Measurements from ENCODE around the gene PEAK1. TPM values are rescaled to one million over a fixed set of nuclear protein-coding genes. Genes with fewer than 3 reads are reported as not detected.
"Not testable (repeated sequence)": the region's sequence is repeated elsewhere in the genome, so short reads cannot be mapped to it uniquely, and the experiment has no call there.

The PEAK1 gene
- total RNA-seq, 2 experiments from 2014 or later, result 20.8 to 23.6 TPM

- H3K27me3 Mint-ChIP-seq, result no peaks in the 10 kb centered on the region
- POLR2A ChIA-PET, result no interaction called here
Measured at GRCh38 chr15:77287385-77287784, 132.5 kb downstream of the PEAK1 start.

GRCh38 chr15:77285057-77285997, 134.6 kb downstream of the PEAK1 start:
- CTCF ChIA-PET, result interaction anchor here (1.2 kb wide), 1 partner anchor 258 kb away, joined by 3 read pairs; no protein-coding TSS in a partner anchor
- DNase-seq, result no peak

More at GRCh38 chr15:77287385-77287784, 132.5 kb downstream of the PEAK1 start:
- H3K4me1 Mint-ChIP-seq, result no peaks in the 10 kb centered on the region
- H3K27ac Mint-ChIP-seq, result no peak overlapping the region
- H3K36me3 Mint-ChIP-seq (ENCODE audit: low read depth), result no peaks in the 10 kb centered on the region
- H3K4me3 Mint-ChIP-seq, result no peak overlapping the region
- H3K9me3 Mint-ChIP-seq, result no peaks in the 10 kb centered on the region
- no peak for DNase-seq
- CTCF ChIA-PET, result no interaction called here

DNA sequence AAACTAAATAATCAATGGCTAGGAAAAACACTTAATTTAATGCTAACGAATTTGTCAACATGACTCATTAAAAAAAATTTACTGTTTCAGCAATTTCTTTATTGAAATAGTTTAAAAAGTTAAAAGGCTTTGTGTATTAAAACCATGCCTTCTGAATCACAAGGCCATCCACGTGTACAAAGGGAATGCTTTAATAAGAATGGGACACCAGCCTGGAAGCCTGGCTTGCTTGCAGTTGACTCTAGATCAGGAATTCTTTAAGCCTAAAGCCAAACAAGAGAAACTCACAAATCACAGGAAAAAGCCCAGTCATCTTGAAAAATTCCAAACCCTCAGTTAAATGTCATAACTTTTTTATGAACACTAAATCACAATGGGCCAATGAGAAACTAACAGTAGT, 137.6 kb downstream of the PEAK1 start:
- ChIA-PET CTCF (interaction anchor here (1.5 kb wide), 1 partner anchor 261 kb away, joined by 6 read pairs; no protein-coding TSS in a partner anchor), POLR2A (no interaction called here)
- no peaks in the 10 kb centered on the region for H3K9me3 Mint-ChIP-seq
- no peaks in the 10 kb centered on the region for H3K4me1 Mint-ChIP-seq
- DNase-seq, result no peak
- H3K27me3 Mint-ChIP-seq, result no peaks in the 10 kb centered on the region
- H3K27ac Mint-ChIP-seq, result no peak overlapping the region
- no peaks in the 10 kb centered on the region for H3K36me3 Mint-ChIP-seq (ENCODE audit: low read depth)
- no peak overlapping the region for H3K4me3 Mint-ChIP-seq

More at GRCh38 chr15:77285057-77285997, 134.6 kb downstream of the PEAK1 start:
- POLR2A ChIA-PET, result interaction anchor here (1.2 kb wide), 1 partner anchor 14 kb away, joined by 3 read pairs; no protein-coding TSS in a partner anchor
- Mint-ChIP-seq H3K4me3 (no peak overlapping the region), H3K4me1 (no peaks in the 10 kb centered on the region), H3K9me3 (no peaks in the 10 kb centered on the region), H3K36me3 (ENCODE audit: low read depth) (no peaks in the 10 kb centered on the region), H3K27ac (no peak overlapping the region), H3K27me3 (no peaks in the 10 kb centered on the region)

DNA sequence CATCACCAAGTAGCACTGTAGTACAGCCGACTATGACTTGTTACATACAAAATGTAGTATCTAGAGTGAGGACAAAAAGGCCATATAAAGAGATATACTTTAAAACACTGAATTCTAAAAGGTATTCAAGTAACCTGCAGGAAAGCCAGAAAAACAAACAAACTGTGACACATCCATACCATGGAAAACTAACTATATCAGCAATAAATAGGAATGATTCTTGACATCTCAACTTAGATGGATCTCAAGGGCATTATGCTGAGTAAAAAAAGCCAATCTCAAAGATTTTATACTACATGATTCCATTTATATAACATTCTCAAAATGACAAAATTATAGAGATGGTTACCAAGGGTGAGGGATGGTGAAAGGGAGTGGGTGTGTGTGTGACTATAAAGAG, 143.0 kb downstream of the PEAK1 start:
- H3K27me3 Mint-ChIP-seq, result no peaks in the 10 kb centered on the region
- ChIA-PET CTCF (no interaction called here), POLR2A (no interaction called here)
- no peak for DNase-seq
- H3K4me3 Mint-ChIP-seq, result no peak overlapping the region
- no peak overlapping the region for H3K27ac Mint-ChIP-seq
- H3K9me3 Mint-ChIP-seq, result peaks cover 2% of the 10 kb centered on the region
- peaks cover 12% of the 10 kb centered on the region for H3K4me1 Mint-ChIP-seq
- H3K36me3 Mint-ChIP-seq (ENCODE audit: low read depth), result peaks cover 10% of the 10 kb centered on the region

GRCh38 chr15:77276096-77276495, 143.8 kb downstream of the PEAK1 start:
- ChIA-PET POLR2A (no interaction called here), CTCF (no interaction called here)
- Mint-ChIP-seq H3K9me3 (peaks cover 2% of the 10 kb centered on the region), H3K36me3 (ENCODE audit: low read depth) (peaks cover 10% of the 10 kb centered on the region), H3K4me3 (no peak overlapping the region), H3K27me3 (no peaks in the 10 kb centered on the region), H3K27ac (no peak overlapping the region), H3K4me1 (peaks cover 12% of the 10 kb centered on the region)
- no peak for DNase-seq

DNA sequence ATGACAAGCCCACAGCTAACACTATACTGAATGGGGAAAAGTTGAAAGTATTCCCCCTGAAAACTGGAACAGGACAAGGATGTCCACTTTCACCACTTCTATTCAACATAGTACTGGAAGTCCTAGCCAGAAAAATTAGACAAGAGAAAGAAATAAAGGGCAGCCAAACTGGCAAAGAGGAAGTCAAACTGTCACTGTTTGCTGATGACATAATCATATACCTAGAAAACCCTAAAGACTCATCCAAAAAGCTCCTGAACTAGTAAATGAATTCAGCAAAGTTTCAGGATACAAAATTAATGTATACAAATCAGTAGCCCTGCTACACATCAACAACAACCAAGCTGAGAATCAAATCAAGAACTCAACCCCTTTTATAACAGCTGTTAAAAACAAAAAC, 146.8 kb downstream of the PEAK1 start:
- DNase-seq, CTCF ChIA-PET: not testable (repeated sequence)

DNA sequence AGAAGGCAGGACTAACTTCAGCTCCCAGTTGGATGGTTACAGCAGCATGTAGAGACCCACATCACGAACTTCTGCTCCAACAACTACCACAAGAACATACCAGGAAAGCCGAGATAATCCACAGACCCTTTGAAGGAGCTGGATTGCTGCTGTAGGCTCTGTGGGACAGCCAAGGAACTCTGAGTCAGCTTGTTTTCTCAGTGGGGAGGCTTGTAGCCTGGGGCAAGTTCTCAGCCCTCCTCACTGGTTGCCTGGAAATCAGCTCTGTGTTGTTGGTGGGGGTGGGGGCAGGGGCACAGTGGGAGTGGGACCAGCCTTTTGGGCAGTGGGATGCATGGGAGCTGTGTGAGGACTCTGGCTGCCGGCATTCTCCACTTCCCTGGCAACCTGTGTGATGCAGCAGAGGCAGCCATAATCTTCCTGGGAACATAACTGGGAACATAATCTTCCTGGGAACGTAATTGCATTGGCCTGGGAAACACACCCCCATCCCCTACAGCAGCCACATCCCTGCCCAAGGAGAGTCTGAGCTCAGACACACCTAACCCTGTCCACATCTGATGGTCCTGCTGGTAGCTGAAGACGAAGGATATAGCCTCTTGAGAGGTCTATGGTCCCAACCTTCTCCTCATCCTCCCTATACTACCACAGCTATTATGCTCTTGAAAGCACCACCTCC, 153.1 kb downstream of the PEAK1 start:
- Mint-ChIP-seq H3K9me3 (no peaks in the 10 kb centered on the region), H3K27me3 (no peaks in the 10 kb centered on the region), H3K36me3 (ENCODE audit: low read depth) (peaks cover 3% of the 10 kb centered on the region), H3K27ac (no peak overlapping the region), H3K4me1 (no peaks in the 10 kb centered on the region), H3K4me3 (no peak overlapping the region)
- no peak for DNase-seq
- CTCF ChIA-PET, result no interaction called here
- POLR2A ChIA-PET, result no interaction called here

More for the DNA sequence above, 146.8 kb downstream of the PEAK1 start:
- H3K4me3 Mint-ChIP-seq, H3K27ac Mint-ChIP-seq, H3K27me3 Mint-ChIP-seq, POLR2A ChIA-PET, H3K9me3 Mint-ChIP-seq: not testable (repeated sequence)
- H3K36me3 Mint-ChIP-seq (ENCODE audit: low read depth), result peaks cover 13% of the 10 kb centered on the region
- peaks cover 12% of the 10 kb centered on the region for H3K4me1 Mint-ChIP-seq

GRCh38 chr15:77255385-77255784, 164.5 kb downstream of the PEAK1 start:
- Mint-ChIP-seq H3K4me1 (no peaks in the 10 kb centered on the region), H3K9me3 (no peaks in the 10 kb centered on the region), H3K36me3 (ENCODE audit: low read depth) (no peaks in the 10 kb centered on the region), H3K4me3 (no peak overlapping the region), H3K27me3 (no peaks in the 10 kb centered on the region), H3K27ac (no peak overlapping the region)
- DNase-seq, result no peak
- ChIA-PET CTCF (no interaction called here), POLR2A (no interaction called here)

- Mint-ChIP-seq H3K4me1 (no peaks in the 10 kb centered on the region), H3K36me3 (ENCODE audit: low read depth) (no peaks in the 10 kb centered on the region), H3K9me3 (no peaks in the 10 kb centered on the region), H3K27ac (no peak overlapping the region), H3K27me3 (no peaks in the 10 kb centered on the region), H3K4me3 (no peak overlapping the region)
- DNase-seq, result no peak
- ChIA-PET POLR2A (no interaction called here), CTCF (no interaction called here)
Measured at GRCh38 chr15:77251662-77252061, 168.2 kb downstream of the PEAK1 start.

DNA sequence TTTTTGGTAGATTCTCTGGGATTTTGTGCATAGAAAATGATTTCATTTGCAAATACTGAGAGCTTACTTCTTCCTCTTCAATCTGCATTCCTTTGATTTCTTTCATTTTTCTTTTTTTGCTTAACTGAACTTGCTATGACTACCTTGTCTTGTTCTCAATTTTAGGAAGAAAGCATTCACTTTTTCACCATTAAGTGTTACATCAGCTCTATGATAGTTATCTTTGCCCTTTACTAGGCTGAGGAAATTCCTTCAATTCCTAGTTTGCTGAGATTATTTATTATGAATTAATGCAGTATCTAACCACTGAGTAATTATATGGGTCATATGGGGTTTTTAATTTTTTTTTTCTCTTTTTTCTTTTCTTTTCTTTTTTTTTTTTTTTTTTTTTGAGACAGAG, 172.8 kb downstream of the PEAK1 start:
- H3K27ac Mint-ChIP-seq, result no peak overlapping the region
- H3K27me3 Mint-ChIP-seq, result no peaks in the 10 kb centered on the region
- H3K4me3 Mint-ChIP-seq, result no peak overlapping the region
- H3K4me1 Mint-ChIP-seq, result no peaks in the 10 kb centered on the region
- CTCF ChIA-PET, result no interaction called here
- POLR2A ChIA-PET, result no interaction called here
- no peaks in the 10 kb centered on the region for H3K9me3 Mint-ChIP-seq
- no peak for DNase-seq
- H3K36me3 Mint-ChIP-seq (ENCODE audit: low read depth), result no peaks in the 10 kb centered on the region

- no peak overlapping the region for H3K27ac Mint-ChIP-seq
- no peaks in the 10 kb centered on the region for H3K27me3 Mint-ChIP-seq
Measured at GRCh38 chr15:77243716-77244401, 176.0 kb downstream of the PEAK1 start.

GRCh38 chr15:77243135-77243534, 176.8 kb downstream of the PEAK1 start:
- H3K4me3 Mint-ChIP-seq, result no peak overlapping the region
- no peaks in the 10 kb centered on the region for H3K4me1 Mint-ChIP-seq
- CTCF ChIA-PET, result no interaction called here
- H3K9me3 Mint-ChIP-seq, result no peaks in the 10 kb centered on the region
- H3K27ac Mint-ChIP-seq, result no peak overlapping the region
- DNase-seq, result no peak
- H3K27me3 Mint-ChIP-seq, result no peaks in the 10 kb centered on the region
- no peaks in the 10 kb centered on the region for H3K36me3 Mint-ChIP-seq (ENCODE audit: low read depth)
- POLR2A ChIA-PET, result no interaction called here

More at GRCh38 chr15:77243716-77244401, 176.0 kb downstream of the PEAK1 start:
- no peak for DNase-seq
- no peaks in the 10 kb centered on the region for H3K9me3 Mint-ChIP-seq
- ChIA-PET CTCF (no interaction called here), POLR2A (no interaction called here)
- no peak overlapping the region for H3K4me3 Mint-ChIP-seq
- no peaks in the 10 kb centered on the region for H3K4me1 Mint-ChIP-seq
- no peaks in the 10 kb centered on the region for H3K36me3 Mint-ChIP-seq (ENCODE audit: low read depth)

- CTCF ChIA-PET, result no interaction called here
- H3K27me3 Mint-ChIP-seq, result no peaks in the 10 kb centered on the region
- H3K4me3 Mint-ChIP-seq, result no peak overlapping the region
- POLR2A ChIA-PET, result no interaction called here
- DNase-seq, result no peak
- H3K4me1 Mint-ChIP-seq, result no peaks in the 10 kb centered on the region
- peaks cover 6% of the 10 kb centered on the region for H3K36me3 Mint-ChIP-seq (ENCODE audit: low read depth)
- H3K9me3 Mint-ChIP-seq, result no peaks in the 10 kb centered on the region
- no peak overlapping the region for H3K27ac Mint-ChIP-seq
Measured at GRCh38 chr15:77239882-77240608, 179.9 kb downstream of the PEAK1 start.
